Nephron (organoid): Measurements from ENCODE around the gene THSD4.
A peak's percentile ranks its signal among the peaks of the same experiment; 100 is the strongest.

Source experiments
- H3K27ac Mint-ChIP-seq, 3 experiments: 2 replicates each; pipeline ENCODE4 v1.8.0; 2020; ENCODE audit warnings: mixed read lengths in 3 of 3, mild to moderate bottlenecking in 2 of 3, moderate library complexity in 1 of 3
- H3K27me3 Mint-ChIP-seq: 2 replicates; pipeline ENCODE4 v1.8.0; 2021; ENCODE audit warnings: low read depth, mild to moderate bottlenecking, moderate library complexity, mixed read lengths
- H3K36me3 Mint-ChIP-seq: 2 replicates; pipeline ENCODE4 v1.8.0; 2020; ENCODE audit warnings: low read depth, mixed read lengths
- H3K4me1 Mint-ChIP-seq: 2 replicates; pipeline ENCODE4 v1.8.0; 2020; ENCODE audit warnings: mixed read lengths
- H3K4me3 Mint-ChIP-seq, 3 experiments: 2 replicates each; pipeline ENCODE4 v1.8.0; 2020; ENCODE audit warnings: mild to moderate bottlenecking in 3 of 3, mixed read lengths in 3 of 3, moderate library complexity in 2 of 3
- H3K9me3 Mint-ChIP-seq: 2 replicates; pipeline ENCODE4 v1.8.0; 2020; ENCODE audit warnings: mixed read lengths
- TF ChIP-seq, protein P1 (sequence below), 3 experiments: fragments of 200-600 bp; sonication (generic); IDR thresholded peaks; one replicate each; pipeline ENCODE4 v1.5.0; 2021; ENCODE audit warnings: antibody characterized with exemption in 3 of 3; ENCODE audit not compliant: unreplicated experiment in 3 of 3

THSD4 gene

DNA sequence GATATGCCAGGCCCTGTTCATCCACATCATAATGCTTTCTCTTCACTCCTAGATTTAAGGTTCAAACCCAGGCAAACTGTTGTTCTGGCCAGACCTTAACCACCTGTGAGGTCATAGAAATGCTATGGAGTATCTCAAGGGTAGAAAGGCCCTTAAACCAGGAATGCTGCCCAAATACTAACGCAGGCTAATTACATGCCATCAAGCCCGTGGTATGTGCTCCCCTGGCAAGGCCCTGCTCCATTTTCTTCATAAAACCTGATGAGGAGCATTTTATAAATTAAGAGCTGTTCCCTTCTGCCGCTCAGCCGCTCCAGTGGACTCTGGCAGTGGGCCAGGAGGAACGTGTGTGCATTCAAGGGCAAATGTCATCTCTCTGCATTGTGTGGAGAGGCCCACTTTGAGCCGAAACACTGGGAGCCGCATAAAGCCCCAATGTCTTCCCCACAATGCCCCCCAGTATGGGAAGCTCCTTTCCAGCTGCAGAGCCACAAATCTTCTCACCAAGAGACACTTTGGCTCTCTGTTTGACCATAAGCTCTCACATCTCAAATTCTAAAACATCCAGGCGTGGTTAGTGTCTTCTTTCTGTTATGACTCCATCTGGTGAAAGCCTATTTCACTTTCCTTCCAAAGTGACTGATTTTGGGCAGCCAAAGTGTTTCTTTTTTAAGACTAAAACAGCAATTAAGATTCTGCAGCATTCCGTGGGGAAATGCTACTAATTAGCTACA lies 484.3 kb downstream of the THSD4 start:
- H3K9me3 Mint-ChIP-seq, result peaks cover 13% of the 10 kb centered on the region
- H3K4me1 Mint-ChIP-seq, result peaks cover 41% of the 10 kb centered on the region
- peaks cover 6% of the 10 kb centered on the region for H3K27me3 Mint-ChIP-seq
- H3K4me3 Mint-ChIP-seq, result no peak overlapping the region
- H3K36me3 Mint-ChIP-seq, result peaks cover 4% of the 10 kb centered on the region
- peak overlapping the region; percentile 20 to 69 (median 56) for H3K27ac Mint-ChIP-seq
- TF ChIP-seq, protein P1, sequence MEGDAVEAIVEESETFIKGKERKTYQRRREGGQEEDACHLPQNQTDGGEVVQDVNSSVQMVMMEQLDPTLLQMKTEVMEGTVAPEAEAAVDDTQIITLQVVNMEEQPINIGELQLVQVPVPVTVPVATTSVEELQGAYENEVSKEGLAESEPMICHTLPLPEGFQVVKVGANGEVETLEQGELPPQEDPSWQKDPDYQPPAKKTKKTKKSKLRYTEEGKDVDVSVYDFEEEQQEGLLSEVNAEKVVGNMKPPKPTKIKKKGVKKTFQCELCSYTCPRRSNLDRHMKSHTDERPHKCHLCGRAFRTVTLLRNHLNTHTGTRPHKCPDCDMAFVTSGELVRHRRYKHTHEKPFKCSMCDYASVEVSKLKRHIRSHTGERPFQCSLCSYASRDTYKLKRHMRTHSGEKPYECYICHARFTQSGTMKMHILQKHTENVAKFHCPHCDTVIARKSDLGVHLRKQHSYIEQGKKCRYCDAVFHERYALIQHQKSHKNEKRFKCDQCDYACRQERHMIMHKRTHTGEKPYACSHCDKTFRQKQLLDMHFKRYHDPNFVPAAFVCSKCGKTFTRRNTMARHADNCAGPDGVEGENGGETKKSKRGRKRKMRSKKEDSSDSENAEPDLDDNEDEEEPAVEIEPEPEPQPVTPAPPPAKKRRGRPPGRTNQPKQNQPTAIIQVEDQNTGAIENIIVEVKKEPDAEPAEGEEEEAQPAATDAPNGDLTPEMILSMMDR (IDR thresholded peaks at IDR 0.05; ENCODE audit: unreplicated experiment in 3 of 3), result no peak

DNA sequence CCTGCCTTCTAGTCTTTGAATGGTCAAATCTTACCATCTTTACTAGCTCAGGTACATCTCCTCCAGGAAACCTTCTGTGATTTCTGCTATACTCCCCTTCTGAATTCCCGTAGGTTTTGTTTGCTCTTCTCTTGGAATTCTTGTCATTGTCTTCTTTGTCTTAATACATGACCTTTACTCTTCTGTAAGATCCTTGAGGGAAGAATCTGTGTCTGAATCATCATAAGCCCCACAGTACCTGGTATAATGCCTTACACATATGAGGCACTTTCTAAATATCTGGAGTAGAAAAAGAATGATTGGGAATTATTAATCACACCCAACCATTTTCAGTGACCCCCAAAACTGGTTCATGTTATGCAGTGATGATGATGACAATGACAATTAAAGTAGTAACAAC lies 485.0 kb downstream of the THSD4 start:
- Mint-ChIP-seq H3K4me3 (no peak overlapping the region), H3K27me3 (peaks cover 6% of the 10 kb centered on the region), H3K27ac (peak overlapping the region in 2 of 3 experiments; percentile 20 to 56), H3K36me3 (peaks cover 8% of the 10 kb centered on the region), H3K9me3 (peaks cover 13% of the 10 kb centered on the region), H3K4me1 (peaks cover 41% of the 10 kb centered on the region)
- TF ChIP-seq, protein P1 (IDR thresholded peaks at IDR 0.05; ENCODE audit: unreplicated experiment in 3 of 3), result no peak

DNA sequence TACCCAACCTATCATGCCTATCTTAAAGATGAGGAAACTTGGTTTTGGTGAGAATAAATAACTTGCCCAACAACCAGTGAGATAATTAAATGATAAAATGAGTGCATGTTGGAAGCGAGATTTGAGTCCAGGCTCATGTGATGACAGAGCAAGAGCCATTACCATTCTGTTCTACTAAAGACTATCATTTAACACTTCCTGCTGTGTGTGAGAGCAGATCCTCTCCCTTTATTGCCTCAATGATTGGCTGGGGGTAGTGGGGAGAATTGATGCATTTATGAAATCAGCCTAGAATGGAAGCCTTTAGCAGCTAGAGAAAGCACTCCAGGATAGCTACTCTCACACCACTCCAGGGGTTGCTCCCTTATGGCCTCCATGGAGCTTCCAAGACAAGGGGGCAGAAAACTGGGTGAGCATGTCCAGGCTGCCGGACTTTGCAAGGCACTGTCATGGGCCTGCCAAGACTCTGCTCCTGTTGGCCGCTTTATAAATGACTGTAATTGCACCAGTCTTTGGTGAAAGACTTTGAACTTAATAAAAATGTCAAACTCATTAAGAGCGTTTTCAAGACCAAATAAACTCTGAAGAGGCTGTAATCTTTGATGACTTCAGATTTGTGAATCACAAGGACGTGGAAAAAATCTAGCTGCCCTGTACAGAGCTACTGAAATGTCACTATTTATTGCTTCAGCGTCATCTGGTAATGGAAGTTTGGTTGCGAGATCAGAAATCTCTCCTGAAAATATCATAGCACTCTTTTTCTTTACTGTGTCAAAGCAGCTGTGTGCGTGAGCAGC lies 486.0 kb downstream of the THSD4 start:
- Mint-ChIP-seq H3K27ac (no peak overlapping the region), H3K36me3 (peaks cover 5% of the 10 kb centered on the region), H3K27me3 (peaks cover 6% of the 10 kb centered on the region), H3K4me1 (peaks cover 39% of the 10 kb centered on the region), H3K4me3 (no peak overlapping the region), H3K9me3 (peaks cover 13% of the 10 kb centered on the region)
- TF ChIP-seq, protein P1 (IDR thresholded peaks at IDR 0.05; ENCODE audit: unreplicated experiment in 3 of 3), result no peak

DNA sequence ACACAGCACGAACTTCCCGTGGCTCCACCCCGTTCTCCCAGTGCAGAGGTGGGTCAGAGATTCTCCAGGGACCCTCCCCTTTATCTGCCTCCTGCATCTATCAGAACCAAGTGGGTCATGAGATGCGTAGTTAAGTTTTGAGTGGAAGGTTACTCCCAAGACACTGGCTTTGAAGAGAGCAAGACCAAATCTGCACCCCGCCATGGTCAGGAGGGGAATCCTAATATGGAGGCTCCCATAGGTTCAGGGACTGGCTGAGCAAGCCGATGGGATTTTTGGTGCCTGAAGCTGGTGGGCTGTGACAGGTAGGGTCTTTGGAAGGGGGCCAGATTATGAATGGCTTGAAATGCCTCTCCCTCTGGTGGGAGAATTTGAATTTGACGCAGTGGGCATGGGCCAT lies 488.1 kb downstream of the THSD4 start:
- Mint-ChIP-seq H3K4me1 (peaks cover 19% of the 10 kb centered on the region), H3K27me3 (no peaks in the 10 kb centered on the region), H3K36me3 (peaks cover 5% of the 10 kb centered on the region), H3K4me3 (no peak overlapping the region), H3K27ac (no peak overlapping the region), H3K9me3 (peaks cover 12% of the 10 kb centered on the region)
- TF ChIP-seq, protein P1 (IDR thresholded peaks at IDR 0.05; ENCODE audit: unreplicated experiment in 3 of 3), result no peak

DNA sequence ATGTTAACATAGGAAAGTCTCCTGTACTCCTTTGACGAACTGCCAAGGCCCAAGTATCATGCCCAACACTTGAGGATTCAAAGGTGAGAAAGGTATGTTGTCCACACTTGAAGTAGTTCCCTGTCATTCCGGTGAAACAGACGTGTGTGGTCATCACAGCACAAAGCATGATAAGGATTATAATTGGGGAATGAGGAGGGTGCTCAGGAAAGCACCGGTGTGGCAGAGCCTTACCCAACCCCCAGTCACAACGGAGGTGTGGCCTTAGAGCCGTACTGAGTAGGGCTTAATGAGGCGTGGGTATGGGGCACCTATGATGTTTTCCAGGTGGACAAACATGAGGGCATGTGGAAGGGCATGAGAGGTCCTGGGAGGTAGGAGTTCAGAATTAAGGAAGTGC lies 492.1 kb downstream of the THSD4 start:
- H3K4me3 Mint-ChIP-seq, result no peak overlapping the region
- H3K9me3 Mint-ChIP-seq, result peaks cover 12% of the 10 kb centered on the region
- H3K27ac Mint-ChIP-seq, result no peak overlapping the region
- H3K27me3 Mint-ChIP-seq, result no peaks in the 10 kb centered on the region
- TF ChIP-seq, protein P1 (IDR thresholded peaks at IDR 0.05; ENCODE audit: unreplicated experiment in 3 of 3), result no peak
- H3K36me3 Mint-ChIP-seq, result peaks cover 5% of the 10 kb centered on the region
- peaks cover 12% of the 10 kb centered on the region for H3K4me1 Mint-ChIP-seq
